ENCODE results near the gene PURA.

Gene PURA

GRCh38 chr5:140113699-140114263 lies at the start of gene PURA:
PURA (plus strand) TSS chr5:140114109; CDS start chr5:140114182, 73 bp downstream.
- H3K9me3 Mint-ChIP-seq: no peaks in the 10 kb centered on the region
- peaks cover 63% of the 10 kb centered on the region for H3K4me1 Mint-ChIP-seq (ENCODE audit: low read depth)
- intact Hi-C loops (cut with micrococcal nuclease): loop anchor here (2.0 kb wide), 1 partner anchor 31 kb away; no protein-coding TSS in a partner anchor
- peak within 1 kb of the TSS; percentile 90 for H3K27ac Mint-ChIP-seq
- peaks cover 41% of the 10 kb centered on the region for H3K27me3 Mint-ChIP-seq
- H3K4me3 Mint-ChIP-seq: peak within 1 kb of the TSS; percentile 88
- H3K36me3 Mint-ChIP-seq (ENCODE audit: low read depth): peaks cover 19% of the 10 kb centered on the region

DNA sequence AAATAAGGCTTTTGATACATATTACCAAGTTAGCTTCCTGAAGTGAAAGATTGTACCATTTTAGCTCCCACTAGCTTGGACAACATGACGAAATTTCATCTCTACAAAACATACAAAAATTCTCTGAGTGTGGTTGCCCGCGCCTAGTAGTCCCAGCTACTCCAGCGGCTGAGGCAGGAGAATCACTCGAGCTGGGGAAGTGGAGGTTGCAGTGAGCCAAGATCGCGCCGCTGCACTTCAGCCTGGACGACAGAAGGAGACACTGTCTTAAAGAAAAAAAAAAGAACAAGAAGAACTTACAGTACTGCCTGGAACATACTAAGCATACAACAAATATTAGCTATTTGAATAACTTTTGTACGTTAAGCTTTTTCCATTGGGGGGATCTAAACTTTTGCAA lies 41.1 kb upstream of the PURA start:
- Mint-ChIP-seq H3K27me3 (peaks cover 55% of the 10 kb centered on the region), H3K36me3 (ENCODE audit: low read depth) (no peaks in the 10 kb centered on the region)
- intact Hi-C loops (cut with micrococcal nuclease): loop anchor here (1.0 kb wide), 1 partner anchor 84 kb away; no protein-coding TSS in a partner anchor

GRCh38 chr5:140073296-140073695 lies 40.6 kb upstream of the PURA start:
- intact Hi-C loops (cut with micrococcal nuclease): loop anchor here (1.0 kb wide), 1 partner anchor 84 kb away; no protein-coding TSS in a partner anchor
- Mint-ChIP-seq H3K9me3 (no peaks in the 10 kb centered on the region), H3K4me1 (ENCODE audit: low read depth) (no peaks in the 10 kb centered on the region), H3K27me3 (peaks cover 53% of the 10 kb centered on the region), H3K36me3 (ENCODE audit: low read depth) (no peaks in the 10 kb centered on the region), H3K27ac (no peak overlapping the region), H3K4me3 (no peak overlapping the region)

More for the DNA sequence above, 41.1 kb upstream of the PURA start:
- Mint-ChIP-seq H3K4me1 (ENCODE audit: low read depth) (no peaks in the 10 kb centered on the region), H3K4me3 (no peak overlapping the region), H3K9me3 (no peaks in the 10 kb centered on the region), H3K27ac (no peak overlapping the region)

GRCh38 chr5:140075371-140075770 lies 38.5 kb upstream of the PURA start:
- Mint-ChIP-seq H3K9me3 (no peaks in the 10 kb centered on the region), H3K4me3 (no peak overlapping the region), H3K4me1 (ENCODE audit: low read depth) (no peaks in the 10 kb centered on the region), H3K36me3 (ENCODE audit: low read depth) (no peaks in the 10 kb centered on the region), H3K27ac (no peak overlapping the region), H3K27me3 (peaks cover 49% of the 10 kb centered on the region)
- intact Hi-C loops (cut with micrococcal nuclease): no loop called here

- H3K27me3 Mint-ChIP-seq: peaks cover 44% of the 10 kb centered on the region
- H3K27ac Mint-ChIP-seq: no peak overlapping the region
- no peaks in the 10 kb centered on the region for H3K9me3 Mint-ChIP-seq
Observed at GRCh38 chr5:140076142-140076541, 37.8 kb upstream of the PURA start.

DNA sequence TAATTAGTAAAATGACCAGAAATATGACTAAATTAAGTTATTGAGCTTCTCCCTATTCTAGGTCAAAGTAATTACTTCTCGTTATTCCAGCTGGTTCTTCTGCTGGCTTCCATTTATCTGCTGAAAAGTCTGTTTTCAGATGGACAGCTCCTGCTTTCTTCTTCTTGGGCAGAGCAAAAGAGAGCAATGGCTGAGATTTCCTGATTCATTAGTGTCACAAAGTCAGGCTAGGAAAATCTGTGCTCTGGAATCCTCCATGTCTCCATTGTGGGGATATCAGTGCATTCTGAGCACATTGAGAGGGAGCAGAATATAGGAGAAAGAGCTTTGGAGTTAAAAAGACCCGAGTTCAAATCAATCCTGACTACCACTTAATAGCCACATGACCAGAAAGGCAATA lies 37.1 kb upstream of the PURA start:
- Mint-ChIP-seq H3K27me3 (peaks cover 43% of the 10 kb centered on the region), H3K4me3 (no peak overlapping the region), H3K36me3 (ENCODE audit: low read depth) (no peaks in the 10 kb centered on the region), H3K4me1 (ENCODE audit: low read depth) (no peaks in the 10 kb centered on the region), H3K9me3 (no peaks in the 10 kb centered on the region), H3K27ac (no peak overlapping the region)
- intact Hi-C loops (cut with micrococcal nuclease): no loop called here

More at GRCh38 chr5:140076142-140076541, 37.8 kb upstream of the PURA start:
- intact Hi-C loops (cut with micrococcal nuclease): no loop called here
- H3K4me1 Mint-ChIP-seq (ENCODE audit: low read depth): no peaks in the 10 kb centered on the region
- no peaks in the 10 kb centered on the region for H3K36me3 Mint-ChIP-seq (ENCODE audit: low read depth)
- no peak overlapping the region for H3K4me3 Mint-ChIP-seq

GRCh38 chr5:140083120-140083519 lies 30.8 kb upstream of the PURA start:
- intact Hi-C loops (cut with micrococcal nuclease): no loop called here
- no peaks in the 10 kb centered on the region for H3K9me3 Mint-ChIP-seq
- peaks cover 49% of the 10 kb centered on the region for H3K27me3 Mint-ChIP-seq
- H3K4me1 Mint-ChIP-seq (ENCODE audit: low read depth): no peaks in the 10 kb centered on the region
- no peaks in the 10 kb centered on the region for H3K36me3 Mint-ChIP-seq (ENCODE audit: low read depth)
- H3K4me3 Mint-ChIP-seq: no peak overlapping the region
- H3K27ac Mint-ChIP-seq: no peak overlapping the region

DNA sequence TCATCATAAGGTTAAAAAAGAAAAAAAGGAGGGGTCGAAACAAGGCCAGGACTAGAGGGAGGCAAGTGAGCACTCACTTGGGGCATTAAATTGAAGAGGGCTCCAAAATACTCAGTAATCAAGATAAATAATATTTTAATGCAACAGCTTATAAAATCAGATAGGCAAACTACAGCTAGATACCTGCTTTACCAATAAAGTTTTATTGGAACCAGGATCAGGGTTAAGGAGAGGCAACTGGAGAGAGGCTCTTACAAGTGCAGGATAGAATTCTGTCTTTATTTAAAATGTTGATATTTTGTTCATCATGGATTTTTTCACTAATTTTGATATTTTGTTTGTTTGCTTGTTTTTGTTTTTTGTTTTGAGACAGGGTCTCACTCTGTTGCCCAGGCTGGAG lies 30.3 kb upstream of the PURA start:
- Mint-ChIP-seq H3K9me3 (no peaks in the 10 kb centered on the region), H3K4me1 (ENCODE audit: low read depth) (no peaks in the 10 kb centered on the region), H3K27me3 (peaks cover 54% of the 10 kb centered on the region), H3K36me3 (ENCODE audit: low read depth) (no peaks in the 10 kb centered on the region), H3K4me3 (no peak overlapping the region), H3K27ac (no peak overlapping the region)
- intact Hi-C loops (cut with micrococcal nuclease): no loop called here

DNA sequence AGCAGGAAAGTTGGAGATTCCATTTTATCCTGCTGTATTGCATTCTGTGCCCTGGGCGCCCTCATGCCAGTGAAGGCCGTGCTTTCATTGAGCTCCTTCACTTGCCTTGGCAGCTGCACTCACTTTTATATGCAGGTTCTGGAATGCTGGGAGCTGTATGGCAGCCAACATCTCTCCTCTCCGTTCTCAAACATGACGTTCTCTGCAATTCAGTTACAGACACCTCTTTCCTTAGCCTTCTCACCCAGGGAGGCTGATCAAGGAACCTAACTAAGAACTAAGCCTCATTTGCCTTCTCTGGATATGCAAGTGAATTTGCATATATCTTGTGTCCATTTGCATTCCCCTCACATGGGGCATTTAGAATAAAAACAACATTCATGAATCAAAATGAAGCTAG lies 29.4 kb upstream of the PURA start:
- no peak overlapping the region for H3K4me3 Mint-ChIP-seq
- H3K36me3 Mint-ChIP-seq (ENCODE audit: low read depth): no peaks in the 10 kb centered on the region
- intact Hi-C loops (cut with micrococcal nuclease): no loop called here
- H3K27me3 Mint-ChIP-seq: peaks cover 54% of the 10 kb centered on the region
- H3K27ac Mint-ChIP-seq: no peak overlapping the region
- H3K4me1 Mint-ChIP-seq (ENCODE audit: low read depth): no peaks in the 10 kb centered on the region
- no peaks in the 10 kb centered on the region for H3K9me3 Mint-ChIP-seq

DNA sequence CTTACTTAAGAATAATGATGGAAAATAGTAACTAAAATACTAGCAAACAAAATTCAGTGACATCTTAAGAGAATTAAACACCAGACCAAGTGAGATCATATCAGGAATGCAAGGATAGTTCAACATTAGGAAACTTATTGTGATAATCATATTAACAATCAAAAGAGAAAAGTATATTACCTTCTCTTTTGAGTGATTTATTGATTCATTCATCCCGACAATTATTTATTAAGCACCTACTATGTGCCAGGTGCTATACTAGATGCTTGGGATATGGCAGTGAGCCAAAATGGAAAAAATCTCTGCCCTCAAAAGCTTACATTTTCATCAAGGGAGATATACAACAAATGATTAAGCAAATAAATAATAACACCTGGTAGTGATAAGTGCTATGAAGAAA lies 23.7 kb upstream of the PURA start:
- Mint-ChIP-seq H3K36me3 (ENCODE audit: low read depth) (no peaks in the 10 kb centered on the region), H3K27me3 (peaks cover 30% of the 10 kb centered on the region), H3K4me1 (ENCODE audit: low read depth) (no peaks in the 10 kb centered on the region), H3K4me3 (no peak overlapping the region), H3K27ac (no peak overlapping the region), H3K9me3 (peaks cover 19% of the 10 kb centered on the region)
- intact Hi-C loops (cut with micrococcal nuclease): no loop called here

DNA sequence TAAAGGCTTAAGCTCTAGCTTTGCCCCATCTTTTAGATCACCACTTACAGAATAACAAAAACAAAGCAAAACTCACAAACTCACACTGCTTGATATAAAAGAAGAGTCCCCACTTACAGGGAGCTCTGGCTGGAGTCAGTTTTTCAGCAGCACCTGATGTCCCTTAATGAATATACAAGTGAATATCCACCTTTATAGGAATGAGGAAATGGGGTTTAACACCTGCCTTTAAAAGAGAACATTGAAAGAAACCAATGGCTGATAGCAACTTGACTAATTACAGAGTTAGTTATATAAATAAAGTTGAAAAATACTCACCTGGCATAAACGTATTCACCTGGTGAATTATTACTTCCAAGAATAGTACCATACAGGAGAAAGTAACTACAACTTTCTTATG lies 20.7 kb upstream of the PURA start:
- Mint-ChIP-seq H3K27me3 (peaks cover 17% of the 10 kb centered on the region), H3K9me3 (peaks cover 19% of the 10 kb centered on the region), H3K36me3 (ENCODE audit: low read depth) (no peaks in the 10 kb centered on the region), H3K27ac (no peak overlapping the region), H3K4me1 (ENCODE audit: low read depth) (no peaks in the 10 kb centered on the region), H3K4me3 (no peak overlapping the region)
- intact Hi-C loops (cut with micrococcal nuclease): no loop called here

DNA sequence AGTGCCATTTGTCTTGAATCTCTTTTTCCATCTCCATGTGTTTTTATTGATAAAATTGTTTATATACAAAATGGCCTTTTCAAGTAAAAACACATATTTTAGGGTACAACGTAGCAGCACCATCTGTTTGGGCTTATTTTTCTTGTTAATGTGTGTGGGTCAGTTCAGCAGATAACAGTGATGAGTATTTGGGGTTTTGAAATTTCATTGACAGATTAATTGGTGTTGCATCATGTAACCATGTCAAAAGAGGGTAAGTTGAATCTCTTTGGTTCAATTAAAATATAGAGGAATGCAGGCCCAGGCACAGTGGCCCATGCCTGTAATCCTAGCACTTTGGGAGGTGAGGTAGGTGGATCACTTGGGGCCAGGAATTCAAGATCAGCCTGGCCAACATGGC lies 20.0 kb upstream of the PURA start:
- H3K4me1 Mint-ChIP-seq (ENCODE audit: low read depth): no peaks in the 10 kb centered on the region
- peaks cover 19% of the 10 kb centered on the region for H3K9me3 Mint-ChIP-seq
- H3K4me3 Mint-ChIP-seq: no peak overlapping the region
- intact Hi-C loops (cut with micrococcal nuclease): no loop called here
- H3K27ac Mint-ChIP-seq: no peak overlapping the region
- H3K36me3 Mint-ChIP-seq (ENCODE audit: low read depth): no peaks in the 10 kb centered on the region
- peaks cover 13% of the 10 kb centered on the region for H3K27me3 Mint-ChIP-seq

GRCh38 chr5:140094889-140095288 lies 19.0 kb upstream of the PURA start:
- Mint-ChIP-seq H3K9me3 (peaks cover 19% of the 10 kb centered on the region), H3K4me3 (no peak overlapping the region), H3K27ac (no peak overlapping the region), H3K27me3 (peaks cover 9% of the 10 kb centered on the region), H3K36me3 (ENCODE audit: low read depth) (no peaks in the 10 kb centered on the region), H3K4me1 (ENCODE audit: low read depth) (no peaks in the 10 kb centered on the region)
- intact Hi-C loops (cut with micrococcal nuclease): no loop called here

GRCh38 chr5:140101179-140101578 lies 12.7 kb upstream of the PURA start:
- no peaks in the 10 kb centered on the region for H3K36me3 Mint-ChIP-seq (ENCODE audit: low read depth)
- H3K27ac Mint-ChIP-seq: no peak overlapping the region
- H3K4me1 Mint-ChIP-seq (ENCODE audit: low read depth): peaks cover 4% of the 10 kb centered on the region
- intact Hi-C loops (cut with micrococcal nuclease): no loop called here
- H3K27me3 Mint-ChIP-seq: peaks cover 30% of the 10 kb centered on the region
- no peak overlapping the region for H3K4me3 Mint-ChIP-seq
- no peaks in the 10 kb centered on the region for H3K9me3 Mint-ChIP-seq

DNA sequence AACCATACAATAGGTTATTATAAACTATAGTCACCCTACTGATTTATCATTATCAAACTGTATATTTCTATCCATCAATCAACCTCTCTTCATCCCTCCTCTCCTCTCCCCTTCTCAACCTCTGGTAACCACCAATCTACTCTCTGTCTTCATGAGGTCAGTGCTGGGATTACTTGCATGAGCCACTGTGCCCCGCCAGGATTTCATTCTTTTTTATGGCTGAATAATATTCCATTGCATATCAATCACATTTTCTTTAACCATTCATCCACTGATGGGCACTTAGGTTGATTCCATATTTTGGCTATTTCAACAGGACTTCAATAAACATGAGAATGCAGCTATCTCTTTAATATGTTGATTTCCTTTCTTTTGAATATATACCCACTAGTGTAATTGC lies 10.8 kb upstream of the PURA start:
- Mint-ChIP-seq H3K27ac (no peak overlapping the region), H3K27me3 (peaks cover 33% of the 10 kb centered on the region)
- intact Hi-C loops (cut with micrococcal nuclease): no loop called here

More for the DNA sequence above, 10.8 kb upstream of the PURA start:
- Mint-ChIP-seq H3K4me1 (ENCODE audit: low read depth) (peaks cover 18% of the 10 kb centered on the region), H3K9me3 (no peaks in the 10 kb centered on the region), H3K36me3 (ENCODE audit: low read depth) (peaks cover 11% of the 10 kb centered on the region), H3K4me3 (no peak overlapping the region)
